Measurements from ENCODE around the gene VPS26C.

DNA sequence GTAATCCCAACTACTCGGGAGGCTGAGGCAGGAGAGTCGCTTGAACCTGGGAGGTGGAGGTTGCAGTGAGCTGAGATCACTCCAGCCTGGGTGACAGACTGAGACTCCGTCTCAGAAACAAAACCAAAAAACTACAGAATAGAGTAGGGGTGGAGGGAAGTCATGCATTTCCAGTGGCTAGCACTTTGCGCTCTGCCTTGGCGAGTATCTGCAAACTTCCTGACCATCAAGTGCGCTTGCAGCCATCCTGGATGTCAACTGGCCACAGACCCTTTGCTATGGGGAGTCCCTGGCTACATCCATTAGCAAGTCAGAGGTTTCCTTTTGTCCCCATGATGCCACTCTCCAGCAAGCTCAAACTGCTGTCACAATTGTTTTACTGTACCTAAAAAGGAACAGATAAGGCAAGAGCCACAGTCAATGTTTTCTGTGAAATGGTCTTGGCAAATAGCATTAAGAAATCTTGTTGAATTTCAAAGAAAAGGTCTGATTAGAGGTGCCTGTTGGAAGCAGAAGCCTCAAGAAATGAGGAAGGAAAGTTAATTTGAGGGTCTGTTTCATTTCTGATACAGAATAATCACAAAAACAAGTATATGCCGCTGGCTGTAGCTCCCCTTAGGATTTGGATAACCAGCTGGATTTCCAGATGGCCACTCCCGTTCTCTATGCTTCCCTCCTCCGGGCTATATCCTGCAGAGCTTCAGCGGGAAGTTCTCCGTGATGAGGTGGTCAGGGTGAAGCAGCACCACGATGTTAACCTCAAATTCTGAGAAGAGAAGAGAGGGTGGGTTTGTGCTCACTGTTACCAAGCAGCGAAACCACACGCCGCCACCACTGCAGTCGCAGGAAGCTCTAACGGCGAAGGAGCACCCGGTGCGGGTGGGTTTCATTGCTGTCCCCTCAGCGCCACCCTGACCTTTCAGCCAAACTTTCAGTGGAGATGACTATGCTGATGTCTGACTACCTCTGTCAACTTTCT, 42.0 kb downstream of the VPS26C start:
- TF ChIP-seq RAD21 (IDR thresholded peaks at IDR 0.05; ENCODE audit: low read depth) (no peak), YY1 (IDR thresholded peaks at IDR 0.05; ENCODE audit: extremely low read depth, insufficient replicate concordance, low read depth, low read length) (no peak), EZH2phosphoT487 (IDR thresholded peaks at IDR 0.05; ENCODE audit: borderline replicate concordance) (no peak), POLR2A (IDR thresholded peaks at IDR 0.05; ENCODE audit: borderline replicate concordance, extremely low read depth, insufficient read depth, insufficient read length) (no peak), CEBPB (IDR thresholded peaks at IDR 0.05; ENCODE audit: low read depth) (no peak), SRF (IDR thresholded peaks at IDR 0.05; ENCODE audit: low read depth) (no peak), SIN3A (IDR thresholded peaks at IDR 0.05; ENCODE audit: low read depth) (no peak), ZNF274 (IDR thresholded peaks at IDR 0.05; ENCODE audit: low read depth, low read length) (no peak), POLR2AphosphoS5 (IDR thresholded peaks at IDR 0.05; ENCODE audit: low read depth, low read length) (no peak)
- TF ChIP-seq, protein P1, sequence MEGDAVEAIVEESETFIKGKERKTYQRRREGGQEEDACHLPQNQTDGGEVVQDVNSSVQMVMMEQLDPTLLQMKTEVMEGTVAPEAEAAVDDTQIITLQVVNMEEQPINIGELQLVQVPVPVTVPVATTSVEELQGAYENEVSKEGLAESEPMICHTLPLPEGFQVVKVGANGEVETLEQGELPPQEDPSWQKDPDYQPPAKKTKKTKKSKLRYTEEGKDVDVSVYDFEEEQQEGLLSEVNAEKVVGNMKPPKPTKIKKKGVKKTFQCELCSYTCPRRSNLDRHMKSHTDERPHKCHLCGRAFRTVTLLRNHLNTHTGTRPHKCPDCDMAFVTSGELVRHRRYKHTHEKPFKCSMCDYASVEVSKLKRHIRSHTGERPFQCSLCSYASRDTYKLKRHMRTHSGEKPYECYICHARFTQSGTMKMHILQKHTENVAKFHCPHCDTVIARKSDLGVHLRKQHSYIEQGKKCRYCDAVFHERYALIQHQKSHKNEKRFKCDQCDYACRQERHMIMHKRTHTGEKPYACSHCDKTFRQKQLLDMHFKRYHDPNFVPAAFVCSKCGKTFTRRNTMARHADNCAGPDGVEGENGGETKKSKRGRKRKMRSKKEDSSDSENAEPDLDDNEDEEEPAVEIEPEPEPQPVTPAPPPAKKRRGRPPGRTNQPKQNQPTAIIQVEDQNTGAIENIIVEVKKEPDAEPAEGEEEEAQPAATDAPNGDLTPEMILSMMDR (IDR thresholded peaks at IDR 0.05 in 2 of 3, conservative IDR thresholded peaks at IDR 0.05 in 1 of 3; ENCODE audit: borderline replicate concordance in 1 of 3, insufficient read depth in 1 of 3, low read depth in 2 of 3, low read length in 2 of 3), result no peak
- TF ChIP-seq, protein P2, sequence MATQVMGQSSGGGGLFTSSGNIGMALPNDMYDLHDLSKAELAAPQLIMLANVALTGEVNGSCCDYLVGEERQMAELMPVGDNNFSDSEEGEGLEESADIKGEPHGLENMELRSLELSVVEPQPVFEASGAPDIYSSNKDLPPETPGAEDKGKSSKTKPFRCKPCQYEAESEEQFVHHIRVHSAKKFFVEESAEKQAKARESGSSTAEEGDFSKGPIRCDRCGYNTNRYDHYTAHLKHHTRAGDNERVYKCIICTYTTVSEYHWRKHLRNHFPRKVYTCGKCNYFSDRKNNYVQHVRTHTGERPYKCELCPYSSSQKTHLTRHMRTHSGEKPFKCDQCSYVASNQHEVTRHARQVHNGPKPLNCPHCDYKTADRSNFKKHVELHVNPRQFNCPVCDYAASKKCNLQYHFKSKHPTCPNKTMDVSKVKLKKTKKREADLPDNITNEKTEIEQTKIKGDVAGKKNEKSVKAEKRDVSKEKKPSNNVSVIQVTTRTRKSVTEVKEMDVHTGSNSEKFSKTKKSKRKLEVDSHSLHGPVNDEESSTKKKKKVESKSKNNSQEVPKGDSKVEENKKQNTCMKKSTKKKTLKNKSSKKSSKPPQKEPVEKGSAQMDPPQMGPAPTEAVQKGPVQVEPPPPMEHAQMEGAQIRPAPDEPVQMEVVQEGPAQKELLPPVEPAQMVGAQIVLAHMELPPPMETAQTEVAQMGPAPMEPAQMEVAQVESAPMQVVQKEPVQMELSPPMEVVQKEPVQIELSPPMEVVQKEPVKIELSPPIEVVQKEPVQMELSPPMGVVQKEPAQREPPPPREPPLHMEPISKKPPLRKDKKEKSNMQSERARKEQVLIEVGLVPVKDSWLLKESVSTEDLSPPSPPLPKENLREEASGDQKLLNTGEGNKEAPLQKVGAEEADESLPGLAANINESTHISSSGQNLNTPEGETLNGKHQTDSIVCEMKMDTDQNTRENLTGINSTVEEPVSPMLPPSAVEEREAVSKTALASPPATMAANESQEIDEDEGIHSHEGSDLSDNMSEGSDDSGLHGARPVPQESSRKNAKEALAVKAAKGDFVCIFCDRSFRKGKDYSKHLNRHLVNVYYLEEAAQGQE (IDR thresholded peaks at IDR 0.05; ENCODE audit: low read depth), result no peak
- TF ChIP-seq, protein P3, sequence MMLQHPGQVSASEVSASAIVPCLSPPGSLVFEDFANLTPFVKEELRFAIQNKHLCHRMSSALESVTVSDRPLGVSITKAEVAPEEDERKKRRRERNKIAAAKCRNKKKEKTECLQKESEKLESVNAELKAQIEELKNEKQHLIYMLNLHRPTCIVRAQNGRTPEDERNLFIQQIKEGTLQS (IDR thresholded peaks at IDR 0.05), result no peak
- TF ChIP-seq, protein P4, sequence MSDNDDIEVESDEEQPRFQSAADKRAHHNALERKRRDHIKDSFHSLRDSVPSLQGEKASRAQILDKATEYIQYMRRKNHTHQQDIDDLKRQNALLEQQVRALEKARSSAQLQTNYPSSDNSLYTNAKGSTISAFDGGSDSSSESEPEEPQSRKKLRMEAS (IDR thresholded peaks at IDR 0.05), result no peak
